GM12878 (cell line): ENCODE data around the gene SBNO2.

ENCODE experiments used
- EGR1 ChIP-seq, 2 experiments: IDR thresholded peaks; 1 replicate in 1 of 2; 2 replicates in 1 of 2; pipeline ENCODE4 v1.6.1; 2011 to 2012; ENCODE audit warnings: low read depth in 2 of 2, low read length in 2 of 2, borderline replicate concordance in 1 of 2, mild to moderate bottlenecking in 1 of 2, moderate library complexity in 1 of 2
- FOS ChIP-seq: IDR thresholded peaks from 3 replicates; pipeline ENCODE4 v1.6.1; 2011; ENCODE audit warnings: borderline replicate concordance; ENCODE audit not compliant: insufficient read length; ENCODE audit errors: extremely low read depth
- GABPA ChIP-seq: IDR thresholded peaks from 2 replicates; pipeline ENCODE4 v1.6.1; 2014; ENCODE audit warnings: antibody characterized with exemption, low read depth, mild to moderate bottlenecking, inconsistent platforms
- NFYB ChIP-seq: IDR thresholded peaks from 2 replicates; pipeline ENCODE4 v1.6.1; 2011; ENCODE audit warnings: low read depth, mild to moderate bottlenecking, low read length, improper control_type of control experiment, moderate library complexity; ENCODE audit not compliant: insufficient read depth
- NRF1 ChIP-seq: conservative IDR thresholded peaks from 2 replicates; pipeline ENCODE4 v1.6.1; 2011; ENCODE audit warnings: mild to moderate bottlenecking, low read depth, low read length, improper control_type of control experiment
- SP1 ChIP-seq: IDR thresholded peaks from one replicate; pipeline ENCODE4 v1.6.1; 2011; ENCODE audit warnings: low read depth, low read length

GRCh38 chr19:1181606-1182005 lies 7.5 kb upstream of the SBNO2 start:
- TF ChIP-seq NFYB, result no peak
- no peak for TF ChIP-seq NRF1
- TF ChIP-seq EGR1 (IDR thresholded peaks at IDR 0.05; ENCODE audit: borderline replicate concordance in 1 of 2, low read depth in 2 of 2, low read length in 2 of 2), result no peak
- TF ChIP-seq FOS, result no peak
- TF ChIP-seq SP1, result no peak
- no peak for TF ChIP-seq GABPA
